Measurements from ENCODE around the gene TCIRG1. TPM values are rescaled to one million over a fixed set of nuclear protein-coding genes. Genes with fewer than 3 reads are reported as not detected.

The TCIRG1 gene
- total and polyA plus RNA-seq, 2 of the 13 experiments (the other 11 are each of a cell fraction or from before 2014, with no cell fraction given): 48.0 to 69.6 TPM

DNA sequence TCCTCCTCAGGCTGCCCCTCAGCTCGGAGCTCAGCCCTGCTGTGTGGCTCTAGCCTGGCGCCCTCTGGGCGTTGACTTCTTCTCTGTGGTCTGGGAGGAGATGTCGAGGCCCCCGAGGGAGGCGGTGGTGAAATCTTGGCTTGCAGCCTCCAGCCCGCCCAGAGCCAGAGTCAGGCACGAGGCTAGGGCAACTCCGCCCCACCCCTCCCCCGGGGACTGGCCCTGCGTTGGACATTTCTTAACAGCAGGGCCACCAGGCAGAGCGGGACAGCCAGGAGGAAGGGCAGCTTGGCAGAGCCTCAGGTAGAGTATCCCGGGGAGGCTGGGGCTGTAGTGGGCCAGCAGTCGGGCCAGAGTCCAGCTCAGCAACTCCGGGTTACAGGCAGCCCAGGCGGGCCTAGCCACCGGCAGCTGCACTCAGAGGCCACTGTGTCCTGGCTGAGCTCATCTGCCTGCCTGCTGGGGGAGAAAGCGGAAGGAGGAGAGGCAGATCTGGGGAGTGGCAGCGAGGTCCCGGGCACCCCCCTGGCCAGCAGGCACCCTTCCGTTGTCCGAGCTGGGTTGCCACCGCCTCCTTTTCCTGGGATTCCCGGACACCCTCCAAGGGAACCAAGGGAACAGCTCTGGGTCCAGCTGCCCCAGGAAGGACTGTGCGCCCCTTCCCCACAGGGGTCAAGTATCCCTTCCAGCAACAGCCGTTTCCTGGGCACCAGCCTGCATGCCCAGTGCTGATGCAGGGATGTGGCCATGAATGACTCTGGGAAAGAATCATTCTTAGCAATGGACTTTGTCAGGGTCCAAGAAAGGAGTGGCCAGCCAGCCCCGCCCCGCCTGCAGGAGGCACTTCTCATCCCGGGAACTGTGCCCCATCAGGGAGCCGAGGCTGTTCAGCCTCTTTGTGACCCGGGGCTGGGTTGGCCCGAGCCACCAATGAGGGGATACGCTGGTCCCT is 28.5 kb upstream of the TCIRG1 start, which contains the start of gene ALDH3B1 (continued):
- TF ChIP-seq, protein P1, sequence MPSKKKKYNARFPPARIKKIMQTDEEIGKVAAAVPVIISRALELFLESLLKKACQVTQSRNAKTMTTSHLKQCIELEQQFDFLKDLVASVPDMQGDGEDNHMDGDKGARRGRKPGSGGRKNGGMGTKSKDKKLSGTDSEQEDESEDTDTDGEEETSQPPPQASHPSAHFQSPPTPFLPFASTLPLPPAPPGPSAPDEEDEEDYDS (CRISPR knock-in tag; IDR thresholded peaks at IDR 0.05): peak; percentile 1
- TF ChIP-seq, protein P2, sequence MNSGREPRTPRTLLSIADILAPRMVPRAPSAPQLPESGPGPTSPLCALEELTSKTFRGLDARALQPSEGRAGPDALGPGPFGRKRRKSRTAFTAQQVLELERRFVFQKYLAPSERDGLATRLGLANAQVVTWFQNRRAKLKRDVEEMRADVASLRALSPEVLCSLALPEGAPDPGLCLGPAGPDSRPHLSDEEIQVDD (CRISPR knock-in tag; IDR thresholded peaks at IDR 0.05; ENCODE audit: borderline replicate concordance): peak; percentile 18; the same call in 1 of the 2 replicates
- TF ChIP-seq ASH2L (IDR thresholded peaks at IDR 0.05; ENCODE audit: insufficient read length, low read depth, low read length) (no peak), FOXM1 (CRISPR knock-in tag; IDR thresholded peaks at IDR 0.05) (no peak), ZSCAN9 (CRISPR knock-in tag; IDR thresholded peaks at IDR 0.05; ENCODE audit: borderline replicate concordance) (peak; percentile 18; the same call in 1 of the 2 replicates), HDAC6 (IDR thresholded peaks at IDR 0.05; ENCODE audit: low read depth, low read length) (no peak), ZNF75D (CRISPR knock-in tag; IDR thresholded peaks at IDR 0.05; ENCODE audit: borderline replicate concordance) (no peak), ZNF577 (CRISPR knock-in tag; IDR thresholded peaks at IDR 0.05; ENCODE audit: borderline replicate concordance, low read depth) (0 out of 2 replicates have a peak, but pooled peaks have one; percentile 36), ZNF841 (CRISPR knock-in tag; IDR thresholded peaks at IDR 0.05; ENCODE audit: borderline replicate concordance) (no peak), KLF13 (CRISPR knock-in tag; IDR thresholded peaks at IDR 0.05) (no peak), ZNF230 (CRISPR knock-in tag; IDR thresholded peaks at IDR 0.05) (0 out of 2 replicates have a peak, but pooled peaks have one; percentile 65), ZFP36 (IDR thresholded peaks at IDR 0.05; ENCODE audit: borderline replicate concordance, low read depth, low read length, partially characterized antibody) (no peak), KLF12 (CRISPR knock-in tag; IDR thresholded peaks at IDR 0.05; ENCODE audit: borderline replicate concordance) (peak; percentile 45; the same call in 1 of the 2 replicates), ZNF335 (CRISPR knock-in tag; IDR thresholded peaks at IDR 0.05) (no peak), ZNF703 (CRISPR knock-in tag; IDR thresholded peaks at IDR 0.05; ENCODE audit: borderline replicate concordance) (no peak; the same call in 1 of the 2 replicates), RCOR2 (CRISPR knock-in tag; IDR thresholded peaks at IDR 0.05) (0 out of 2 replicates have a peak, but pooled peaks have one; percentile 16), ZNF605 (CRISPR knock-in tag; IDR thresholded peaks at IDR 0.05) (peak; percentile 60; the same call in 1 of the 2 replicates), TEAD3 (CRISPR knock-in tag; optimal IDR thresholded peaks at IDR 0.05; ENCODE audit: borderline replicate concordance) (peak; percentile 24), MAZ (IDR thresholded peaks at IDR 0.05; ENCODE audit: borderline replicate concordance, low read depth, low read length) (0 out of 2 replicates have a peak, but pooled peaks have one; percentile 21), MAZ (CRISPR knock-in tag; IDR thresholded peaks at IDR 0.05; ENCODE audit: low read depth) (peak; percentile 72; the same call in 1 of the 2 replicates), ZNF607 (CRISPR knock-in tag; IDR thresholded peaks at IDR 0.05; ENCODE audit: borderline replicate concordance) (no peak)
- TF ChIP-seq, protein P3, sequence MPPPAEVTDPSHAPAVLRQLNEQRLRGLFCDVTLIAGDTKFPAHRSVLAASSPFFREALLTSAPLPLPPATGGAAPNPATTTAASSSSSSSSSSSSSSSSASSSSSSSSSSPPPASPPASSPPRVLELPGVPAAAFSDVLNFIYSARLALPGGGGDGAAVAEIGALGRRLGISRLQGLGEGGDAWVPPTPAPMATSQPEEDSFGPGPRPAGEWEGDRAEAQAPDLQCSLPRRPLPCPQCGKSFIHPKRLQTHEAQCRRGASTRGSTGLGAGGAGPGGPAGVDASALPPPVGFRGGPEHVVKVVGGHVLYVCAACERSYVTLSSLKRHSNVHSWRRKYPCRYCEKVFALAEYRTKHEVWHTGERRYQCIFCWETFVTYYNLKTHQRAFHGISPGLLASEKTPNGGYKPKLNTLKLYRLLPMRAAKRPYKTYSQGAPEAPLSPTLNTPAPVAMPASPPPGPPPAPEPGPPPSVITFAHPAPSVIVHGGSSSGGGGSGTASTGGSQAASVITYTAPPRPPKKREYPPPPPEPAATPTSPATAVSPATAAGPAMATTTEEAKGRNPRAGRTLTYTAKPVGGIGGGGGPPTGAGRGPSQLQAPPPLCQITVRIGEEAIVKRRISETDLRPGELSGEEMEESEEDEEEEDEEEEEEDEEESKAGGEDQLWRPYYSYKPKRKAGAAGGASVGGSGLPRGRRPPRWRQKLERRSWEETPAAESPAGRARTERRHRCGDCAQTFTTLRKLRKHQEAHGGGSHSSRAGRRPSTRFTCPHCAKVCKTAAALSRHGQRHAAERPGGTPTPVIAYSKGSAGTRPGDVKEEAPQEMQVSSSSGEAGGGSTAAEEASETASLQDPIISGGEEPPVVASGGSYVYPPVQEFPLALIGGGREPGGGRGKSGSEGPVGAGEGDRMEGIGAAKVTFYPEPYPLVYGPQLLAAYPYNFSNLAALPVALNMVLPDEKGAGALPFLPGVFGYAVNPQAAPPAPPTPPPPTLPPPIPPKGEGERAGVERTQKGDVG (CRISPR knock-in tag; IDR thresholded peaks at IDR 0.05; ENCODE audit: borderline replicate concordance): peak; percentile 17; the same call in 1 of the 2 replicates
- TF ChIP-seq, protein P4, sequence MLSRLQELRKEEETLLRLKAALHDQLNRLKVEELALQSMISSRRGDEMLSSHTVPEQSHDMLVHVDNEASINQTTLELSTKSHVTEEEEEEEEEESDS (CRISPR knock-in tag; IDR thresholded peaks at IDR 0.05; ENCODE audit: borderline replicate concordance): no peak

All from HepG2 (cell line).